Effector memory CD4-positive, alpha-beta T cell (primary cell): ENCODE data around the gene HPCA.
"Not testable (repeated sequence)": the region's sequence is repeated elsewhere in the genome, so short reads cannot be mapped to it uniquely, and the experiment has no call there.

ENCODE experiments used
- DNase-seq, 3 donors: peaks; one replicate each; pipeline ENCODE4 v3.0.0-alpha.2; 2020
- H3K27ac ChIP-seq: 2 replicates; pipeline ENCODE4 v1.7.0; 2013; ENCODE audit warnings: mild to moderate bottlenecking, low read length, moderate library complexity; ENCODE audit not compliant: insufficient read depth, poor library complexity, severe bottlenecking
- H3K27me3 ChIP-seq: replicated peaks from 2 replicates; pipeline ENCODE4 v1.7.0; 2013; ENCODE audit warnings: mild to moderate bottlenecking, low read length; ENCODE audit not compliant: insufficient read depth, control insufficient read depth, poor library complexity, severe bottlenecking
- H3K36me3 ChIP-seq: 2 replicates; pipeline ENCODE4 v1.7.0; 2013; ENCODE audit warnings: mild to moderate bottlenecking, low read length, moderate library complexity; ENCODE audit not compliant: control insufficient read depth, insufficient read depth
- H3K4me1 ChIP-seq: 2 replicates; pipeline ENCODE4 v1.7.0; 2013; ENCODE audit warnings: low read length, mild to moderate bottlenecking; ENCODE audit not compliant: control insufficient read depth, insufficient read depth, poor library complexity, severe bottlenecking
- H3K4me3 ChIP-seq: 2 replicates; pipeline ENCODE4 v1.7.0; 2013; ENCODE audit warnings: low read length, low read depth, mild to moderate bottlenecking; ENCODE audit not compliant: insufficient read depth, poor library complexity, severe bottlenecking
- H3K9me3 ChIP-seq: 2 replicates; pipeline ENCODE4 v1.7.0; 2013; ENCODE audit warnings: mild to moderate bottlenecking, low read length, moderate library complexity; ENCODE audit not compliant: control insufficient read depth

HPCA gene

GRCh38 chr1:32903991-32904785, 17.9 kb downstream of the HPCA start:
- Histone ChIP-seq H3K4me3 (no peak overlapping the region), H3K27ac (no peak overlapping the region), H3K27me3 (peaks cover 29% of the 10 kb centered on the region), H3K36me3 (no peaks in the 10 kb centered on the region), H3K9me3 (no peaks in the 10 kb centered on the region), H3K4me1 (peaks cover 12% of the 10 kb centered on the region)
- DNase-seq, result no peak

- DNase-seq, result no peak
- H3K9me3 ChIP-seq, result no peaks in the 10 kb centered on the region
- no peak overlapping the region for H3K4me3 ChIP-seq
- peaks cover 12% of the 10 kb centered on the region for H3K4me1 ChIP-seq
- H3K27ac ChIP-seq, result no peak overlapping the region
- peaks cover 24% of the 10 kb centered on the region for H3K27me3 ChIP-seq
- H3K36me3 ChIP-seq, result no peaks in the 10 kb centered on the region
Observed at GRCh38 chr1:32904797-32905196, 18.5 kb downstream of the HPCA start.

GRCh38 chr1:32905588-32905987, 19.3 kb downstream of the HPCA start:
- H3K9me3 ChIP-seq, H3K4me3 ChIP-seq, H3K36me3 ChIP-seq, H3K4me1 ChIP-seq, DNase-seq, H3K27ac ChIP-seq: not testable (repeated sequence)
- peaks cover 17% of the 10 kb centered on the region for H3K27me3 ChIP-seq

GRCh38 chr1:32906654-32907053, 20.4 kb downstream of the HPCA start:
- Histone ChIP-seq H3K36me3 (no peaks in the 10 kb centered on the region), H3K4me3 (no peak overlapping the region), H3K4me1 (peaks cover 2% of the 10 kb centered on the region), H3K27me3 (peaks cover 9% of the 10 kb centered on the region), H3K27ac (no peak overlapping the region), H3K9me3 (no peaks in the 10 kb centered on the region)
- DNase-seq, result no peak

GRCh38 chr1:32907435-32907834, 21.1 kb downstream of the HPCA start:
- Histone ChIP-seq H3K36me3 (no peaks in the 10 kb centered on the region), H3K9me3 (no peaks in the 10 kb centered on the region), H3K4me1 (no peaks in the 10 kb centered on the region), H3K27ac (no peak overlapping the region), H3K4me3 (no peak overlapping the region), H3K27me3 (peaks cover 4% of the 10 kb centered on the region)
- no peak for DNase-seq

DNA sequence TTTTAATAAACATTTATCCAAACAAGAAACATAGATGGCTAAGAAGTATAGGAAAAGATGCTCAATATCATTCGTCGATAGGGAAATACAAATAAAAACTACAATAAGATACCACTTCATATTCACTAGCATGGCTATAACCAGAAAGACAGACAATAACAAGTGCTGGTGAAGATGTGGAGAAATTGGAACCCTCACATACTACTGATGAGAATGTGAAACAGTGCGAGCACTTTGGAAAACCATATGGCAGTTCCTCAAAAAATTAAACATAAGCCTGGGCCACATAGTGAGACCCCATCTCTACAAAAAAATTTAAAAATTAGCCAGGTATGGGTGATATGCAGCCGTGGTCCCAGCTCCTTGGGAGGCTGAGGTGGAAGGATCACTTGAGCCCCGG, 24.0 kb downstream of the HPCA start:
- no peak overlapping the region for H3K4me3 ChIP-seq
- no peaks in the 10 kb centered on the region for H3K27me3 ChIP-seq
- H3K36me3 ChIP-seq, result no peaks in the 10 kb centered on the region
- no peaks in the 10 kb centered on the region for H3K4me1 ChIP-seq
- DNase-seq, result no peak
- H3K9me3 ChIP-seq, result no peaks in the 10 kb centered on the region
- no peak overlapping the region for H3K27ac ChIP-seq

- Histone ChIP-seq H3K4me1 (no peaks in the 10 kb centered on the region), H3K36me3 (no peaks in the 10 kb centered on the region), H3K27me3 (peaks cover 3% of the 10 kb centered on the region), H3K9me3 (no peaks in the 10 kb centered on the region), H3K4me3 (no peak overlapping the region), H3K27ac (no peak overlapping the region)
- DNase-seq, result no peak
Observed at GRCh38 chr1:32915766-32916706, 29.7 kb downstream of the HPCA start.

GRCh38 chr1:32917521-32917920, 31.2 kb downstream of the HPCA start:
- H3K36me3 ChIP-seq, result no peaks in the 10 kb centered on the region
- no peak for DNase-seq
- H3K27ac ChIP-seq, result no peak overlapping the region
- H3K9me3 ChIP-seq, result no peaks in the 10 kb centered on the region
- no peaks in the 10 kb centered on the region for H3K4me1 ChIP-seq
- no peak overlapping the region for H3K4me3 ChIP-seq
- H3K27me3 ChIP-seq, result peaks cover 3% of the 10 kb centered on the region

DNA sequence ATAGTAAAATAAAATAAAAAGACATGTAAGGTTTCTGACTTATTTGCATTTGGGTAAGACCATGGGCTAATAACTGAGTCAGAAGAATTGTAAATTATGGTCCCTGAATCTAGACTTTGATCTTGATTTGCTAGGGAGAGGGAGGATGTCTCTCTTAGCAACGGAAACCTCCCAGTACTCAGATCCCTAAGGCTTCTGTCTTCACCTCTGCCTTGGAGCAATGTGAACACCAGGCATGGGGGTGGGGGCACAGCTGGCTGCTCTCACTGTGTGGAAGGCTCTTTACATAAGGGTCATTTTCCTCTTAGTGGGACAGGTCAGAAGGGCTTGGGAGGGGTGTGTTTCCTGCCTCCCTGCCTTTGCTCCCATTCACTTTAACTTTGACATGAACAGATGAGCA, 31.9 kb downstream of the HPCA start:
- peaks cover 3% of the 10 kb centered on the region for H3K27me3 ChIP-seq
- H3K36me3 ChIP-seq, result no peaks in the 10 kb centered on the region
- no peak overlapping the region for H3K4me3 ChIP-seq
- H3K4me1 ChIP-seq, result no peaks in the 10 kb centered on the region
- no peaks in the 10 kb centered on the region for H3K9me3 ChIP-seq
- no peak for DNase-seq
- H3K27ac ChIP-seq, result no peak overlapping the region
